DMS53 treated with DMSO at 0.1 percent for 48 hours (cell line): ENCODE measurements around the gene MATK.

Source experiments
- DNase-seq: peaks from one replicate; lab custom pipeline; 2025; ENCODE audit not compliant: unreplicated experiment; lab: John Stamatoyannopoulos, UW

Gene MATK

DNA sequence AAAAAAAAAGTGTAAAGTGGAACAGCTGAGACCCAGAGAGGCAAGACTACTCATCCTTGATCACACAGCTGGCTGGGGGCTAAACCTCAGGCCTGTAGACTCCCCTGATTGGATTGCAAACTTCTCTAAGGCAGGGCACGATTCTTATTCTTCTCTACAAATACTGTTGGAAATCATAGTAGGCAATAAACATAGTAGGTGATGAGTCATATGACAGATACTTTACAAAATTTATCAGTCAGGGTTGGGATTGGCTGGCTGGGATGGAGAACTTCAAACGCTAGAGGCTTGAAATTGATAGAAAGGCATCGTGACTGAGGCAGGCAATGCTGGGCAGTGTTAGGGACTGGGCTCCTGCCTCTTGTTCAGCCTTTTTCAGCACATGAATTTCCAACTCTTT is 5.9 kb upstream of the MATK start:
- DNase-seq, result no peak

DNA sequence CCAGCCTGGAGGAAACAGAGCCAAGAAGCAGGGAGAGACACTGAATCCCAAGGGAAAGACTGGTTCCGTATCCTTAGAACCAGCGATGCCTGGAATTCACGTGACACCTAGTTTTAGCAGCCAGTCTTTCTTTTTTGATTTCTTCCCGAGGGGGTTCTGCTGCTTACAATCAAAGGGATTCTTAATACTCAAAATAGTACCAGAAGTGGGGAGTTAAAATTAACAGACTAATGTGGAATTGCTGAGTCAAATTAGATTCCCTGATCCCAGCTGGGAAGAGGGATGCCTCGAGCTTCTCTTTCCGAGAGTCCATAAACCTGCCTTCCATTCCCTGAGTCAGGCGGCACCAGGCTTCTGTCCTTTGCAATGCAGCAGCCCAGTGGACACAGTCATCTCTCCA is 4.8 kb upstream of the MATK start:
- no peak for DNase-seq

DNA sequence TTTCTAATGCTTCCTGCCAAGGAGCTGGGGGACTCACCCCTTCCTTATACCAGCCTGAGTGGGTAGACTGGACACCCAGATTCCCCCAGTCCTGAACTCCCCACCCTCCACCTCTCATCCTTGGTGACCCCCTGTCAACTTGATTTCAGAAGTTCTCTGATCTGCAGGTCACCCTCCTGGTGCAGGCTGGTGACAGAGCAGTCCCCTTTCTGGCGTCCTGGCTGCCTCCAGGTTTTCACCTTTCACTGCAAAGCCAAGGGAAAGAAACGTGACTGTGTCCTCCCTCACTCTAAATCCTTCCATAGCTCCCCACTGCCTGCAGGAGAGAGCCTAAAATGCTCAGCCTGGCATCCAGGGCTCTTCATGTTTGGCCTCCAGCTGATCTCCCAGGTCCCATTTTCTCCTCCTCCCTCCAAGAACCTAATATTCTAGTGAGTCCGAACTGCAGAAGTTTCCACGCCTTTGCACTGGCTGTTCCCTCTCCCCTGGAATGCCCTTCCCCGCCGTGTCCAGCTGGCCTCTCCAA is 4.1 kb upstream of the MATK start:
- no peak for DNase-seq

DNA sequence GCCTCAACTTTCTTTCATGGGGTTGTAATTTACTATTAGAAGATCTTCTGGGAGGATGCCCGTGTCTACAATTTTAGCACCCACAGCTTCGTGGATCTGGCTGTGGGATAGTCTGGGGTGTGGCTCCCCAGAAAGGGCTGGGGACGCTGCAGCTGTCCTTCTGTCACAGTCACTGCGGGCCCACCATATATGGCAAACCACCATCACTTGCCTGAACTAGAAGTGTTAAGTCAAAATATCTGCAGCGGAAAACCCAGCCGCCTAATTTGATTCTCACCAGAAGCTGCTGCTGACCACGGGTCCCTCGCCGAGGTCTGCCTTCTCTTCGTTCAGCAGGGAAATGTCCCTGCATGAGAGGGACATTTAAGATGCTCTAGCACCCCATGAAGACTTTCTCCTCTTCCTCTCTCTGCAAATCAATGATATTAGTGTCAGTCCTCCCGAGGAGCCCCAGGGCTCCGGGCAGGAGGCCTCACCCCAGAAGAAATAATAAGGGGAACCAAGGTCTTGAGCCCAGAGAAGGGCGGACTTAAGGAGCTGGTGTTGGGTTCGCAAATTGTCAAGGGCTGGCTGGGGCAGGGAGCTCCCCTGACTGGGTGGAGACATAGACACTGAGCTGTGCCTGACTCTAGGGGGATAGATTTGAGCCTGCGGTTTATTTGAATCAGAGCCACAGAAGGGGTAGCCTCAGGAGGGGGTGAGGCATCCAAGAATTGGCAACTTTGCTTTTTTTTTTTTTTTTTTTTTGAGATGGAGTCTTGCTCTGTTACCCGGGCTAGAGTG is 3.0 kb upstream of the MATK start:
- no peak for DNase-seq

DNA sequence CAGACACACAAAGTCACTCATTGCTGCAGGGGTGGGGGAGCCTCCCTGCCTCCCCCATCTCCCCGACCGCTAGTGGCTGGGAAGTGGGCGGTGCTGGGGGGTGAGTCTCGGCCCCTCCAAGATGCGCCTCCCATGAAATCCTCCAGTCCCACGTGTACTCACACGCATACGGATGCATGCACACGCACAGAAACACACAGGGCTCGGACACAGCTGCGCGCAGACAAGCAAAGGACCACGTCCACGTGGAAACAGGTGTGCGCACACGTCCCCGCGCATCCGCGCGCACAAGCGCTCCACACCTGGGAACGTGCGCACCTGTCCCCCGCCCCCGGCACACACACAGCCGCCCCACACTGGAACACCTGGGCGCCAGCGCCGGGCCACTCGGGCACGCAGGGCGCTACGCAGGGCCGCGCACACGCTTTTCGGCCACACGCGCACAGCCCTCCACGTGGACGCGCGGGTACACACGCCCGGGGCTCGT is 687 bp downstream of the MATK start:
- no peak for DNase-seq

GRCh38 chr19:3784607-3785450 is 1.4 kb downstream of the MATK start:
- DNase-seq, result no peak

DNA sequence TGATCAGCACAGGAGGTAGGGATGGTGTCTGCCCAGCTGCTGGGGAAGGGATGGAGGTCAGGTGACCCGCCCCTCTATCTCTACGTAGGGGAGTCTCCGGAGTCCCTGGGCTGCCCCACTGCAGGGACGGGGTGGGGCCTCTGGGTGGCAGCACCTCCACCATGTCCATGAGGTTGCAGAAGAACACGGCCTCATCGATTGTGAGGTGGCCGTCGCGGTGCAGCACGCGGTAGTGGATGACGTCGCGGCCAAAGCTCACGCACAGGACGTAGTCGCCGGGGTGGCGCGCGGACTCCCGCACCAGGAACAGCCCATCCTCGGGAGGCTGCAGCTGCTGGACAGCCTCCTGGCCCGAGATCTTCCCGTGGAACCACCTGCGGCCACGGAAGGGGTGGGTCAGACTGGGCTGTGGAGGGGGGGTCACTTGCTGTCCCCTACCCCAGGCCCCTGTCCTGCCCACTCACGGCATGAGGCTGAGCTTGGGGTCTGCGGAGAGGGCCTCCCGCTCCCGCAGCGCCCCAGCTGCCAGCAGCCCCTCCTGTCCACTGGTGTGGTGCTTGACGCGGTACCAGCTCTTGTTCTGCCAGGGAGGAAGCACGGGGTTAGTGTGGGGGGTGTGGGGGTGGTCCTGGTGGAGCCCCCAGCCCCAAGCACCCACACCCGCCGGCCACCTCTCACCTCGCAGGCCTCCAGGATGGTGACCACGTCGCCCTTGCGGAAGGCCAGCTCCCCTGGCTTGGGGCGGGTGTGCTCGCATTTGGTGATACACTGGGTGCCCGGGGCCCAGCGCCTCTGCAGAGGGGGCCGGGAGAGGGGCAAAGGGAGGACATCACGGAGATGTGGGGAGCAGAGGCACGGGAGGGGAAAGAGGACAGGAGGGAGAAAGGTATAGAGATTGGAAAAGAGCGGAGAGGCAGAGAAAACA is 2.3 kb downstream of the MATK start:
- DNase-seq, result peak; percentile 3

GRCh38 chr19:3782903-3783302 is 3.3 kb downstream of the MATK start:
- DNase-seq, result no peak

GRCh38 chr19:3782330-3782729 is 3.9 kb downstream of the MATK start:
- no peak for DNase-seq

DNA sequence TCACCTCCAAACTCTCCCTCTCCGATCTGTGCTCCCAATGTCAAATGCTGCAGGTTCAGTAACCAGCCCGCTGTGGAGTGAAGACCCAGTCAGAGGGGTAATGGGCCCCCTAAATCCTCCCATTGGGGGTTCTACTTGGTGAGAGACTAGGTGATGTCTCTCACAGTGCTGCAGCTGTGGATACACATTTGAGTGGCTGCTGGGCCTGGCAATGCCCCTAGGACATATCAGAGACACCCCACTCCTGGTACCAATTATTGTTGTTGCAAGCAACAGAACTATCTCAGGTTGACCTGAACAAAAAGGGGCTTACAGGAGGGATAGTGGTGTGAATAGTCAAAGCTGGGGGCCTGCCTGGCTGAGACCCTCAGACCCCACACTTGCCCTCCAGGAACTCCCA is 4.6 kb downstream of the MATK start:
- no peak for DNase-seq

DNA sequence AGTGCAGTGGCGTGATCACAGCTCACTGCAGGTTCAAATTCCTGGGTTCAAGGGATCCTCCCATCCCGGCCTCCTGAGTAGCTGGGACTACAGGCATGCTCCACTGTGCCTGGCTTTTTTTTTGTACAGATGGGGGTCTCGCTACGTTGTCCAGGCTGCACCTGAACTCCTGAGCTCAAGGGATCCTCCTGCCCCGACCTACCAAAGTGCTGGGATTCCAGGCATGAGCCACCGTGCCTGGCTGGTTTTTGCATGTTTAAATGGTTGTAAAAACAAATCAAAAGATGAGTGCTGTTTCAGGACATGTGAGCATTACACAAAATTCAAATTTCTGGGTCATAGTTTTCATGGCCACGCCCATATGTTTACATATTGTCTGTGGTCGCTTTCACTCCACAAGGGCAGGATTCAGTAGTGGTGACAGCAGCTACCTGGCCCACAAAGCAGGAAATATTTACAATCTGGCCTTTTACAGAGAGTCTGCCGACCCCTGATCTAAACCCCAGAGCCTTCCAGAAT is 5.3 kb downstream of the MATK start:
- no peak for DNase-seq

DNA sequence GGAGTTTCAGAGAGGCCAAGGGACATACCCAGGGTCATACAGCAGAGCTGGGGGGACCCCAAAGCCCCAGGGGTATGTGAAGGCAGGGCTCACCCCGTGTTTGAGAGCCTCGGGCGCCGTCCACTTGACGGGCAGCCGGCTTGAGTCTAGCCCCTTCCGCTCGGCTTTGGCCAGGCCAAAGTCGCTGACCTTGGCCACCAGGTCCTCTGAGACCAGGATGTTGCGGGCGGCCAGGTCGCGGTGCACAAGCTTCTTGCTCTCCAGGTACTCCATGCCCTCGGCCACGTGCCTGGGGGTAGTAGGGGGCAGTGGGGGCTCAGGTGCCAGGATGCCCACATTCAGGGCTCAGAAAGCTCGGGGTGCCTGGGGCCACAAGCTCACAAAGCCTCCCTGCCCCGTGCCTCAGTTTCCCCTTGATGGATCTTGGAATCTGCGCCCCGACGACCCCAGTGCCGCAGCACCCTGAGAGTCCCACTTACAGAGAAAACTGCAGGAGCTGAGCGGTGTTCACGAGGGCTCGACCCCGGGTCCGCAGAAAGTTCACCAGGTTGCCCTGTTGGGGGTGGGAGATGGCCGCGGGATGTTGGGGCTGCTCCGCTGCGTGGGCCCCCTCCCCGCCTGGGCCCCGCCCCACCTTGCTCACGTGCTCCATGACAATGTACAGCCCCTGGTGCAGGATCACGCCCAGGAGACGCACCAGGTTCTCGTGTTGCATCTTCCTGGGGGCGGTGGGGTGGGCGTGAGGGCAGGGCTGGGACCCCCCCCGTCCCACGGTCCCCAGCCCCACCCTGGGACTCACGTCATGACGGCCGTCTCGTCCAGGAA is 7.1 kb downstream of the MATK start:
- no peak for DNase-seq

GRCh38 chr19:3778104-3778867 is 7.9 kb downstream of the MATK start:
- DNase-seq, result no peak

DNA sequence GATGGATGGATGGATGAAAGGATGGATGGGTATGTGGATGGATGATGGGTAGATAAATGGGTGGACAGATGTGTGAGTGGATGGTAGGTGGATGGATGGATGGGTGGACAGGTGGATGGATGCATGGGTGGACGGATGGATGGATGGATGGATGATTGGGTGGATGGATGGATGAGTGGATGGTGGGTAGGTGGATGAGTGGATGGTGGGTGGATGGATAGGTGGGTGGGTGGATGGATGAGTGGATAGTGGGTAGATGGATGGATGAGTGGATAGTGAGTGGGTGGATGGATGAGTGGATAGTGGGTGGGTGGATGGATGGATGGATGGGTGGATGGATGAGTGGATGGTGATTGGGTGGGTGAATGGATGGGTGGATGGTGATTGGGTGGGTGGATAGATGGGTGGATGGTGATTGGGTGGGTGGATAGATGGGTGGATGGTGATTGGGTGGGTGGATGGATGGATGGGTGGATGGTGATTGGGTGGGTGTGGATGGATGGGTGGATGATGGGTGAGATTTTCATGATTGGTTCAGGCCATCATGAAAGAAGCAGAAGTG is 9.6 kb downstream of the MATK start:
- no peak for DNase-seq

DNA sequence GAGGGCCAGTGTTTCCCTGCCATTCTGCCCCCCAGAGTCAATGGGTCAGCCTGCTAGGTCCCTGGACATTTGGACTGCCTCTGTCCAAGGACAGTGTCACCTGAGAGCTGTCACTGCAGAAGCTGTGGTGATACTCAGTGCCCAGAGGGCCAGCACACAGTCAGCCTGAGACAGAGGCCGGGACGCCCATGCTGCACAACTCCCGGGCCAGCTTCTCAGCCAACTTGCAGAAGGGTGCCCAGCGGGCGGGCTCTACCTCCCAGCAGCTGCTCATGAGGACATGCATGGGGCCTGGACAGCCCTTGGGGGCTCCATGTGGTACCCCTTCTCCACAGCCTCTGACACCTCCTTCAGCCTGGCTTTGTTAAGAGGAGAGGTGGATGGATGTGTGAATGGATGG is 10.3 kb downstream of the MATK start:
- DNase-seq, result no peak

DNA sequence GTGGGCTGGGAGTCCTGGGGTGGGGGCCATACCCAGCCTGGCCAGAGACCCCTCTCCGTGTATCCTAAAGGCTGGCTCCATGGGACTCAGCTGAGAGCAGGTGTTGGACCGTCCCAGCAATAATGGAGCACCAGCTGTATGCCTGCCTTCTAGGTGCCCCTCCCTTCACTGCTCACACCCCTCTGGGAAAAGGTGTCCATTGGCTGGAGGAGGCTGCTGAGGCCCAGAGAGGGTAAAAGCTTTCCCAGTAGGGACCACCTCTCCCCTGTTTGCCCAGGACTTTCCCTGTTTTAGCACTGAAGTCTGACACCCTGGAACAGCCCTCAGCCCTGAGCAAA is 10.8 kb downstream of the MATK start:
- no peak for DNase-seq

GRCh38 chr19:3774621-3775373 is 11.4 kb downstream of the MATK start:
- no peak for DNase-seq

- DNase-seq, result no peak
Measured at GRCh38 chr19:3773814-3774515, 12.2 kb downstream of the MATK start.
